GM12878 (cell line): ENCODE results near the gene NPIPB8. TPM values are rescaled to one million over a fixed set of nuclear protein-coding genes. Genes with fewer than 3 reads are reported as not detected.
"Not testable (repeated sequence)": the region's sequence is repeated elsewhere in the genome, so short reads cannot be mapped to it uniquely, and the experiment has no call there.

Experiments
- ATAC-seq: fragments of 200-7000 bp; cut with Tn5 transposase; 3 replicates; pipeline ENCODE4 v1.9.1; 2020; ENCODE audit warnings: mild to moderate bottlenecking, moderate library complexity
- BruUV-seq: library from RNA; stranded (reverse); fragments of 400-500 nt; replicated peaks from 2 replicates; lab custom pipeline; 2021; lab: Mats Ljungman, UMichigan
- CTCF ChIA-PET: fragments of 300-600 bp; sonication (Branson Sonifier 250); formaldehyde crosslinking; extraction: SDS; loops from one replicate; lab custom pipeline; 2021; ENCODE audit warnings: inconsistent platforms; lab: Yijun Ruan, JAX
- POLR2A ChIA-PET: fragments of 350-600 bp; formaldehyde crosslinking; extraction: SDS; loops from one replicate; lab custom pipeline; 2021; ENCODE audit warnings: inconsistent platforms; lab: Charles Lee
- RAD21 ChIA-PET: fragments of 300-600 bp; sonication (Branson Sonifier 250); formaldehyde crosslinking; loops from one replicate; lab custom pipeline; 2023; ENCODE audit warnings: antibody characterized with exemption; ENCODE audit not compliant: unreplicated experiment; lab: Charles Lee
- SMC1A ChIA-PET: fragments of 300-600 bp; sonication (Branson Sonifier 250); formaldehyde crosslinking; loops from one replicate; lab custom pipeline; 2023; ENCODE audit not compliant: unreplicated experiment, uncharacterized antibody; lab: Charles Lee
- DNase-seq: peaks from one replicate; pipeline ENCODE4 v3.0.0-alpha.2; 2011; ENCODE audit warnings: low read depth, low spot score
- FAIRE-seq: peaks from 3 replicates; lab custom pipeline; 2011; peaks lifted over from hg19 to GRCh38; lab: Jason Lieb, UNC
- H2AFZ ChIP-seq: 2 replicates; pipeline ENCODE4 v1.6.0; 2011; ENCODE audit warnings: low read depth, low read length, control low read depth; ENCODE audit not compliant: control insufficient read depth
- H3K27ac ChIP-seq: 2 replicates; pipeline ENCODE4 v1.5.1; 2011; ENCODE audit warnings: control low read depth; ENCODE audit not compliant: control insufficient read depth, insufficient read depth
- H3K27me3 ChIP-seq, 2 experiments: replicated peaks in 1 of 2; 2 replicates each; pipeline versions ENCODE4 v1.6.0 to v1.6.1; 2011; ENCODE audit warnings: low read length in 1 of 2; ENCODE audit not compliant: control insufficient read depth in 2 of 2, insufficient read depth in 2 of 2
- H3K36me3 ChIP-seq, 2 experiments: 2 replicates each; pipeline ENCODE4 v1.5.1; 2011; ENCODE audit warnings: low read length in 1 of 2; ENCODE audit not compliant: control insufficient read depth in 2 of 2, insufficient read depth in 2 of 2
- H3K4me1 ChIP-seq: 2 replicates; pipeline ENCODE4 v1.6.1; 2011; ENCODE audit warnings: mild to moderate bottlenecking, low read length, moderate library complexity, mixed read lengths; ENCODE audit not compliant: control insufficient read depth, insufficient read depth
- H3K4me2 ChIP-seq: 2 replicates; pipeline ENCODE4 v1.6.0; 2011; ENCODE audit warnings: control low read depth; ENCODE audit not compliant: control insufficient read depth, insufficient read depth
- H3K4me3 ChIP-seq: fragments of 200-600 bp; sonication (generic); 2 replicates; pipeline ENCODE4 v1.5.1; 2016
- H3K79me2 ChIP-seq: 2 replicates; pipeline ENCODE4 v1.6.0; 2011; ENCODE audit warnings: low read length; ENCODE audit not compliant: control insufficient read depth, insufficient read depth
- H3K9ac ChIP-seq: 2 replicates; pipeline ENCODE4 v1.8.0; 2011; ENCODE audit warnings: low read length, control low read depth, mixed read lengths; ENCODE audit not compliant: control insufficient read depth, insufficient read depth
- H3K9me3 ChIP-seq: replicated peaks from 3 replicates; pipeline ENCODE4 v1.5.1; 2011; ENCODE audit warnings: mild to moderate bottlenecking, low read length; ENCODE audit not compliant: control insufficient read depth, insufficient read depth
- H4K20me1 ChIP-seq: 2 replicates; pipeline ENCODE4 v1.6.0; 2011; ENCODE audit not compliant: control insufficient read depth, insufficient read depth
- IRF4 ChIP-seq: IDR thresholded peaks from 2 replicates; pipeline ENCODE4 v1.6.1; 2011; ENCODE audit warnings: low read depth, low read length
- JUNB ChIP-seq: IDR thresholded peaks from 2 replicates; pipeline ENCODE4 v1.6.1; 2016; ENCODE audit warnings: antibody characterized with exemption, mild to moderate bottlenecking
- RUNX3 ChIP-seq: IDR thresholded peaks from 2 replicates; pipeline ENCODE4 v1.6.1; 2012; ENCODE audit warnings: low read length, inconsistent platforms
- SPI1 ChIP-seq: IDR thresholded peaks from 2 replicates; pipeline ENCODE4 v1.6.1; 2011; ENCODE audit warnings: low read depth, mild to moderate bottlenecking, low read length, moderate library complexity, borderline replicate concordance; ENCODE audit not compliant: insufficient read depth
- WGBS: methylation state at CpG from one replicate; pipeline ENCODE4 v1.1.6; 2016; ENCODE audit warnings: low lambda C conversion rate; ENCODE audit not compliant: insufficient replicate concordance, insufficient coverage; ENCODE audit errors: missing lambda C conversion rate; 5-methylcytosine and 5-hydroxymethylcytosine counted together
- in situ Hi-C: fragments of 300-500 bp; cut with MboI; formaldehyde crosslinking; loops from 9 replicates; pipeline ENCODE4 v1.14.3; 2018; ENCODE audit warnings: mixed read lengths
- intact Hi-C: fragments of 100-400 bp; cut with micrococcal nuclease; formaldehyde crosslinking; loops from one replicate; pipeline ENCODE4 v1.14.2; 2022; ENCODE audit not compliant: unreplicated experiment
- polyA plus RNA-seq, 11 experiments: library from polyadenylated mRNA; depleted of rRNA in 4 of 11; unstranded in 6 of 11; stranded (reverse) in 5 of 11; fragments of >200 nt; fragmentation: Nextera tagmentation in 4 of 11; fragmentation: Illumina TruSeq in 1 of 11; extraction: Ambion mirVana in 4 of 11; extraction: Trizol in 1 of 11; gene quantifications; 1 replicate in 1 of 11; 2 replicates in 10 of 11; pipeline versions ENCODE4 v1.2.1 to v1.2.3, GENCODE V29; 2011 to 2016; ENCODE audit warnings: inconsistent platforms in 2 of 11, missing spikeins in 2 of 11, low read depth in 1 of 11
- total RNA-seq, 4 experiments: library from RNA; depleted of rRNA in 3 of 4; stranded (reverse); fragments of >200 nt in 3 of 4; fragmentation: Illumina TruSeq in 1 of 4; extraction: Trizol in 1 of 4; gene quantifications; 2 replicates each; pipeline versions ENCODE4 v1.2.1 to v1.2.3, GENCODE V29; 2013 to 2021
- TF ChIP-seq, protein P1 (sequence below): fragments of 450-650 bp; IDR thresholded peaks from 2 replicates; pipeline ENCODE4 v1.6.1; 2017; ENCODE audit warnings: mild to moderate bottlenecking, low read depth, inconsistent platforms; ENCODE audit not compliant: poor library complexity, severe bottlenecking

NPIPB8 gene
- total and polyA plus RNA-seq, 10 of the 15 experiments (the other 5 are each of a cell fraction or from before 2014, with no cell fraction given): 0.03 to 1.2 (median 0.56) TPM; not detected in 5

DNA sequence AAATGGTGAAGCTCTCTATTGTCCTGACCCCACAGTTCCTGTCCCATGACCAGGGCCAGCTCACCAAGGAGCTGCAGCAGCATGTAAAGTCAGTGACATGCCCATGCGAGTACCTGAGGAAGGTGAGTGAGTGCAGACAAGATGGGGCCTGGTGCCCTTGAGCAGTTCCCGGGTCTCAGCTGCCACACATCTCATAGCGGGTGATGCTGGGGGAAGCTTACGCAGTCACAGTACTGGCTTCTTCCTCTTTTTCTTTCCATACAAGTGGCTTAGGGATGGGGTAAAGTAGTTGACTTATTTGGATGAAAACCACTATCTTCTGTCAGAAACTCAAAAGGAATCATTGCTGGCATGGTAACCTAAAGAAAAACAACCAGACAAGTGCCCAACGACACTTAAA, 494 bp downstream of the NPIPB8 start:
- ATAC-seq, RAD21 ChIA-PET, POLR2A ChIA-PET, H3K9ac ChIP-seq, BruUV-seq, H3K4me3 ChIP-seq, H4K20me1 ChIP-seq, H2AFZ ChIP-seq, H3K9me3 ChIP-seq, in situ Hi-C loops, H3K4me2 ChIP-seq, FAIRE-seq, H3K27me3 ChIP-seq, intact Hi-C loops, H3K79me2 ChIP-seq, H3K27ac ChIP-seq, SMC1A ChIA-PET, H3K36me3 ChIP-seq, H3K4me1 ChIP-seq, DNase-seq, CTCF ChIA-PET: not testable (repeated sequence)
- 94% methylated on average over 4 of the region's 5 CpGs for WGBS

DNA sequence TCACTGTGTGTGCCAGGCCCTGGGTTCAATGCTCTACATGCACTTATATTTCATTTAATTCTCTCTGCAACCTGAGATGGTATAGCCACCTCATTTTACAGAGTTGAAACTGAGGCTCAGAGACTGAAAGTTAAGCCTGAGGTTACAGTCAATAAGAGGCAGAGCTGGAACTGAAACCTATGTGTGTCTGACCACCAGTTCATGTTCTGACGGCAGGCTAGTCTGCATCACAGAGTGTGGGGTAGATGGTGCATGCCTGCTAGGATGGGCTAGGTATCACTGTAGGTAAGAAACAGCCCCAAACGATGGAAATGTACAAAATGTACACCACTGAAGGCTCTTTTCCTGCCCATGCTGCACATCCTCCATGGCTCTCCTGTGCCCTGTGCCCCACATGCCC, 2.1 kb downstream of the NPIPB8 start:
- DNase-seq, CTCF ChIA-PET, H3K36me3 ChIP-seq, FAIRE-seq, POLR2A ChIA-PET, intact Hi-C loops, BruUV-seq, H3K4me1 ChIP-seq, H3K9ac ChIP-seq, H3K27ac ChIP-seq, H3K4me3 ChIP-seq, in situ Hi-C loops, H2AFZ ChIP-seq, SMC1A ChIA-PET, ATAC-seq, H3K27me3 ChIP-seq, H3K79me2 ChIP-seq, RAD21 ChIA-PET, H4K20me1 ChIP-seq, H3K9me3 ChIP-seq: not testable (repeated sequence)
- 0 out of 2 replicates have a peak, but pooled peaks have one; percentile 41 for TF ChIP-seq JUNB
- peak; percentile 46 for TF ChIP-seq RUNX3
- TF ChIP-seq, protein P1, sequence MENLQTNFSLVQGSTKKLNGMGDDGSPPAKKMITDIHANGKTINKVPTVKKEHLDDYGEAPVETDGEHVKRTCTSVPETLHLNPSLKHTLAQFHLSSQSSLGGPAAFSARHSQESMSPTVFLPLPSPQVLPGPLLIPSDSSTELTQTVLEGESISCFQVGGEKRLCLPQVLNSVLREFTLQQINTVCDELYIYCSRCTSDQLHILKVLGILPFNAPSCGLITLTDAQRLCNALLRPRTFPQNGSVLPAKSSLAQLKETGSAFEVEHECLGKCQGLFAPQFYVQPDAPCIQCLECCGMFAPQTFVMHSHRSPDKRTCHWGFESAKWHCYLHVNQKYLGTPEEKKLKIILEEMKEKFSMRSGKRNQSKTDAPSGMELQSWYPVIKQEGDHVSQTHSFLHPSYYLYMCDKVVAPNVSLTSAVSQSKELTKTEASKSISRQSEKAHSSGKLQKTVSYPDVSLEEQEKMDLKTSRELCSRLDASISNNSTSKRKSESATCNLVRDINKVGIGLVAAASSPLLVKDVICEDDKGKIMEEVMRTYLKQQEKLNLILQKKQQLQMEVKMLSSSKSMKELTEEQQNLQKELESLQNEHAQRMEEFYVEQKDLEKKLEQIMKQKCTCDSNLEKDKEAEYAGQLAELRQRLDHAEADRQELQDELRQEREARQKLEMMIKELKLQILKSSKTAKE: peak; percentile 55
- peak; percentile 60; the same call in 1 of the 2 replicates for TF ChIP-seq IRF4
- TF ChIP-seq SPI1: peak; percentile 40; the same call in 1 of the 2 replicates
- H3K4me2 ChIP-seq: peak overlapping the region; percentile 61; the same call in 1 of the 2 replicates
- 0% methylated on average over 2 of the region's 2 CpGs for WGBS

DNA sequence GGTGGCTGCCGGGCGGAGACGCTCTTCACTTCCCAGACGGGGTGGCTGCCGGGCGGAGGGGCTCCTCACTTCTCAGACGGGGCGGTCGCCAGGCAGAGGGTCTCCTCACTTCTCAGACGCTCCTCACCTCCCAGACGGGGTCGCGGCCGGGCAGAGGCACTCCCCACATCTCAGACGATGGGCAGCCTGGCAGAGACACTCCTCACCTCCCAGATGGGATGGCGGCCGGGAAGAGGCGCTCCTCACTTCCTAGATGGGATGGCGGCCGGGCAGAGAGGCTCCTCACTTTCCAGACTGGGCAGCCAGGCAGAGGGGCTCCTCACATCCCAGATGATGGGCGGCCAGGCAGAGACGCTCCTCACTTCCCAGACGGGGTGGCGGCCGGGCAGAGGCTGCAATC, 28.4 kb downstream of the NPIPB8 start:
- FAIRE-seq: not testable (repeated sequence)

More for the DNA sequence above, 28.4 kb downstream of the NPIPB8 start:
- H3K4me2 ChIP-seq, H4K20me1 ChIP-seq, H3K9ac ChIP-seq, in situ Hi-C loops, H3K9me3 ChIP-seq, H3K4me1 ChIP-seq, H3K36me3 ChIP-seq, intact Hi-C loops, H3K27ac ChIP-seq, DNase-seq, RAD21 ChIA-PET, BruUV-seq, CTCF ChIA-PET, ATAC-seq, H3K4me3 ChIP-seq, SMC1A ChIA-PET, H3K79me2 ChIP-seq, H2AFZ ChIP-seq, H3K27me3 ChIP-seq, POLR2A ChIA-PET: not testable (repeated sequence)
- WGBS: 72% methylated on average over 11 of the region's 25 CpGs
